CD4-positive, alpha-beta T cell treated with Interleukin-15 for 1 hour (primary cell): ENCODE measurements around the gene DAZAP1.

Experiments used
- DNase-seq: peaks from one replicate; pipeline ENCODE4 v3.0.0-alpha.2; 2020

Gene DAZAP1

GRCh38 chr19:1377176-1377964 lies 30.0 kb upstream of the DAZAP1 start:
- no peak for DNase-seq

- DNase-seq, result no peak
Measured at GRCh38 chr19:1377965-1378785, 29.2 kb upstream of the DAZAP1 start.

GRCh38 chr19:1379126-1379905 lies 28.1 kb upstream of the DAZAP1 start:
- no peak for DNase-seq

- DNase-seq, result no peak
Measured at GRCh38 chr19:1379961-1380489, 27.4 kb upstream of the DAZAP1 start.

GRCh38 chr19:1382250-1382649 lies 25.1 kb upstream of the DAZAP1 start:
- DNase-seq, result no peak

GRCh38 chr19:1383017-1383311 lies 24.4 kb upstream of the DAZAP1 start:
- DNase-seq, result no peak

GRCh38 chr19:1383312-1384084 lies 23.9 kb upstream of the DAZAP1 start, which contains the start of gene NDUFS7:
Gene NDUFS7, plus strand, starts transcription at chr19:1383907. Its CDS starts 20 bp downstream, at chr19:1383927.
- peak; percentile 93 for DNase-seq

- no peak for DNase-seq
Measured at GRCh38 chr19:1384085-1384462, 23.3 kb upstream of the DAZAP1 start.

GRCh38 chr19:1384478-1385110 lies 22.8 kb upstream of the DAZAP1 start:
- no peak for DNase-seq

GRCh38 chr19:1385816-1386215 lies 21.6 kb upstream of the DAZAP1 start:
- no peak for DNase-seq

GRCh38 chr19:1386945-1387683 lies 20.3 kb upstream of the DAZAP1 start:
- no peak for DNase-seq

GRCh38 chr19:1387684-1388636 lies 19.4 kb upstream of the DAZAP1 start:
- no peak for DNase-seq

- no peak for DNase-seq
Measured at GRCh38 chr19:1388637-1389026, 18.8 kb upstream of the DAZAP1 start.

GRCh38 chr19:1389033-1389940 lies 18.1 kb upstream of the DAZAP1 start:
- DNase-seq, result no peak

GRCh38 chr19:1390890-1391423 lies 16.4 kb upstream of the DAZAP1 start:
- no peak for DNase-seq

- DNase-seq, result no peak
Measured at GRCh38 chr19:1392407-1392806, 15.0 kb upstream of the DAZAP1 start.

GRCh38 chr19:1392939-1393530 lies 14.4 kb upstream of the DAZAP1 start:
- DNase-seq, result no peak

GRCh38 chr19:1393841-1394240 lies 13.5 kb upstream of the DAZAP1 start:
- no peak for DNase-seq
